Activated CD8-positive, alpha-beta T cell treated with anti-CD3 and anti-CD28 coated beads for 36 hours (primary cell): ENCODE measurements around the gene NAALADL2. TPM values are rescaled to one million over a fixed set of nuclear protein-coding genes. Genes with fewer than 3 reads are reported as not detected.

Experiments
- ATAC-seq: fragments of 200-7000 bp; cut with Tn5 transposase; one replicate; pipeline ENCODE4 v1.10.0; 2021; ENCODE audit warnings: mild to moderate bottlenecking, moderate library complexity
- CTCF ChIA-PET: fragments of 350-600 bp; sonication (Branson Sonifier 250); formaldehyde crosslinking; loops from one replicate; lab custom pipeline; 2021; ENCODE audit warnings: antibody characterized with exemption; lab: Charles Lee
- POLR2A ChIA-PET: fragments of 350-600 bp; sonication (Branson Sonifier 250); formaldehyde crosslinking; loops from one replicate; lab custom pipeline; 2021; ENCODE audit warnings: antibody characterized with exemption; lab: Charles Lee
- DNase-seq: peaks from one replicate; pipeline ENCODE4 v3.0.0-alpha.2; 2020
- H3K27ac Mint-ChIP-seq: one replicate; pipeline ENCODE4 v1.8.0; 2021; ENCODE audit warnings: mild to moderate bottlenecking, mixed read lengths
- H3K27me3 Mint-ChIP-seq: one replicate; pipeline ENCODE4 v1.8.0; 2021; ENCODE audit warnings: mixed read lengths
- H3K36me3 Mint-ChIP-seq: one replicate; pipeline ENCODE4 v1.8.0; 2021; ENCODE audit warnings: low read depth, mixed read lengths
- H3K4me1 Mint-ChIP-seq: one replicate; pipeline ENCODE4 v1.8.0; 2021; ENCODE audit warnings: low read depth, mixed read lengths
- H3K4me3 Mint-ChIP-seq: one replicate; pipeline ENCODE4 v1.8.0; 2021; ENCODE audit warnings: mild to moderate bottlenecking, moderate library complexity, mixed read lengths
- H3K9me3 Mint-ChIP-seq: one replicate; pipeline ENCODE4 v1.8.0; 2021; ENCODE audit warnings: mixed read lengths
- intact Hi-C: fragments of 100-400 bp; cut with micrococcal nuclease; formaldehyde crosslinking; loops from one replicate; pipeline ENCODE4 v1.10.0; 2022
- total RNA-seq, 2 experiments: library from RNA; stranded (reverse); gene quantifications; one replicate each; pipeline ENCODE4 v1.2.3, GENCODE V29; 2021
- TF ChIP-seq, protein P1 (sequence below): fragments of 200-600 bp; IDR thresholded peaks from one replicate; pipeline ENCODE4 v1.8.0; 2022; ENCODE audit warnings: antibody characterized with exemption, mild to moderate bottlenecking

NAALADL2 gene
- total RNA-seq, 2 experiments from 2014 or later = 0.60 TPM; not detected in 1

DNA sequence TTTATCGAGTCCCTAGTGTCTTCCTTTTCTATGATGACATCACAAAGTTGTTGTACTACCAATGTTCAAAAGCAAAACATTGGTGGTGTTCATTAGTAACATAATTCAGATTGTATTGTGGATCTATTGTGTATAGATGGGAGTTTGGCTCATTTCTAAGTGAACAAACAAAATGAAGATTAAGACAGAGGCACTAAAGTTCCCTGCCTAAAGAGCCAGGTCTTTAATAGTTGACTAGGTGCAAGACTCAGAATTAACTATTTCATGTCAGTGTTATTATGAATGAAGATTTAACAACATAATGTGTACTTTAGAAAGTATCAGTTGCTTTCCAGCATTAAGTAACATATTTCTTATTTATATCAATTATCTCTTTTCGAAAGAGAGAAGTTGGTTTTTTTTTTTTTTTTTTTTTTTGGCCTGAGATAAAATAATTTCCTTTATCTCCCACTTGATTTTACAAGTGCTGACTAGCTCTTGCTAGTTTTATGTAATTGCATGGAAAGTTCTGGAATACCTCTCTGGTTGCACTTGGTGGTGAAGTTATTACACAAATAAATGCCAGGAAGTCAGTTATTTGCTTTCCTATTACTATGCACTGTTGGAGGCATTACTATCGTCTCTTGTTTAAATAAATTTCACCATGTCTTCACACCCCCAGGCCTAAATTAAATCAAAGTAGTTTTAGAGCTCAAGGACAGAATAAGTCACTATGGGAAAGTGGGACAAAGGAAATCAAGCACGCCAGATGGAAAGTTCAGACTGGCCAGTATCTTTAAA is 48.7 kb downstream of the NAALADL2 start:
- DNase-seq (no peak), ATAC-seq (no peak)
- no peaks in the 10 kb centered on the region for H3K36me3 Mint-ChIP-seq
- no peak overlapping the region for H3K27ac Mint-ChIP-seq
- no peaks in the 10 kb centered on the region for H3K27me3 Mint-ChIP-seq
- ChIA-PET CTCF (no interaction called here), POLR2A (no interaction called here)
- no peak overlapping the region for H3K4me3 Mint-ChIP-seq
- intact Hi-C loops = no loop called here
- TF ChIP-seq, protein P1, sequence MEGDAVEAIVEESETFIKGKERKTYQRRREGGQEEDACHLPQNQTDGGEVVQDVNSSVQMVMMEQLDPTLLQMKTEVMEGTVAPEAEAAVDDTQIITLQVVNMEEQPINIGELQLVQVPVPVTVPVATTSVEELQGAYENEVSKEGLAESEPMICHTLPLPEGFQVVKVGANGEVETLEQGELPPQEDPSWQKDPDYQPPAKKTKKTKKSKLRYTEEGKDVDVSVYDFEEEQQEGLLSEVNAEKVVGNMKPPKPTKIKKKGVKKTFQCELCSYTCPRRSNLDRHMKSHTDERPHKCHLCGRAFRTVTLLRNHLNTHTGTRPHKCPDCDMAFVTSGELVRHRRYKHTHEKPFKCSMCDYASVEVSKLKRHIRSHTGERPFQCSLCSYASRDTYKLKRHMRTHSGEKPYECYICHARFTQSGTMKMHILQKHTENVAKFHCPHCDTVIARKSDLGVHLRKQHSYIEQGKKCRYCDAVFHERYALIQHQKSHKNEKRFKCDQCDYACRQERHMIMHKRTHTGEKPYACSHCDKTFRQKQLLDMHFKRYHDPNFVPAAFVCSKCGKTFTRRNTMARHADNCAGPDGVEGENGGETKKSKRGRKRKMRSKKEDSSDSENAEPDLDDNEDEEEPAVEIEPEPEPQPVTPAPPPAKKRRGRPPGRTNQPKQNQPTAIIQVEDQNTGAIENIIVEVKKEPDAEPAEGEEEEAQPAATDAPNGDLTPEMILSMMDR = no peak
- peaks cover 6% of the 10 kb centered on the region for H3K9me3 Mint-ChIP-seq
- H3K4me1 Mint-ChIP-seq = no peaks in the 10 kb centered on the region

DNA sequence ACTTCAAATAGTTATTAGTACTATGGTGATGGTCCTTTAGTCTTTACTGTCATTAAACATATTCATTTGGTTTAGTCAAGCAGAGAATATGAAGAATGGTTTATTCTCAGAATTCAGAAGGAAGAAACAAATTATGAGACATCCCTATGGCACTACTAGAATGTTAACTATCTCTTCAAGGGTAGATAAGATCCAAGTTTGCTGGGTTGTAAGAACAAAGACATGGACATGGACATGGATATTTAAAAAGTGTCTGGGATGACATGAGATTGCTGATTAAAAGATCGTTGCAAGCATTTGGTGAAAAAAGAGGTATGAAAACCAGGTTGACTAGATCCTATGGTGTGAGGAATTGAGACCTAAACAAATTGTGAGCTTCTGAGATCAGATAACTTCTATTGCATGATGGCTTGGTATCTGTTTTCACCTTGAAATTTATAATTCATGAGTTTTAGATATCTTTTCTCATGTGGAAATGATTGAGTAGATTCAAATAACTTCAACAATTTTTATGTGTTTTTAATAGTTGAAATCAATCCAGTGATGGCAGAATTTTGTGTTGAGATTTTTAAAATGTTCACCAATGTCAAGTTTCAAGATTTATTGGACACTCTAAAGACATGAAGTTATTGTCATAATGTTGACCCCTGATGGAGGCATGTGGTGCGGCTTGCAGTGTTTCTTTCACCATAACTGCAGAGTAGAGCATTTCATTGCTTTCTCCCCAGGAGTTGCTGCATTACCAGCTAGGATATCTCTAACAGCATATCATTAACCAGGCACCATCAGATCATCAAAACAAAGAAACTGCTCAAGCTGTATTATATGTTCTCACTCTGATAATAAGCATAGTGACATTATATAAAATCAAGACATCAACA is 72.6 kb downstream of the NAALADL2 start:
- Mint-ChIP-seq H3K9me3 (no peaks in the 10 kb centered on the region), H3K4me3 (no peak overlapping the region), H3K27ac (no peak overlapping the region), H3K36me3 (no peaks in the 10 kb centered on the region), H3K27me3 (no peaks in the 10 kb centered on the region), H3K4me1 (no peaks in the 10 kb centered on the region)
- TF ChIP-seq, protein P1 = no peak
- CTCF ChIA-PET = no interaction called here
- POLR2A ChIA-PET = no interaction called here
- no peak for ATAC-seq
- DNase-seq = no peak
- intact Hi-C loops = no loop called here

DNA sequence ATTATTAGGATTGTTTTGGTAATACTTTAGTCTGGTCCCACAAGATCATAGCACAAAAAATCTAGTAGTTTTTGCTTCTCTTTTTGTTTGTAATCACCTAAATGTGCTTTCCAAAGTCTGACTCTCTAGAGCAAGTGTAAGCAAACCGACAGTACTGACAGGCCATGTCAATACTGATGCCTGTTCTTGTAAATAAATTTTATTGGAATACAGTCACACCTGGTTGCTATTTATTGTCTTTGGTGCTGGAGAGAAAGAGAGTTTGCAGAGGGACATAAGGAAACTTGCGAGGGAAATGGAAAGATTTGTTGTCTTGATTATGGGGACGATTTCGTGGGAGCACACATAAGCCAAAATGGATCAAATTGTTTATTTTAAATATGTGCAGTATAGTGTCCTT is 77.5 kb downstream of the NAALADL2 start:
- Mint-ChIP-seq H3K9me3 (peaks cover 8% of the 10 kb centered on the region), H3K27ac (no peak overlapping the region), H3K4me3 (no peak overlapping the region), H3K36me3 (no peaks in the 10 kb centered on the region), H3K27me3 (no peaks in the 10 kb centered on the region), H3K4me1 (no peaks in the 10 kb centered on the region)
- DNase-seq = no peak
- intact Hi-C loops = no loop called here
- TF ChIP-seq, protein P1 = no peak
- ATAC-seq = no peak
- CTCF ChIA-PET = no interaction called here
- POLR2A ChIA-PET = no interaction called here

DNA sequence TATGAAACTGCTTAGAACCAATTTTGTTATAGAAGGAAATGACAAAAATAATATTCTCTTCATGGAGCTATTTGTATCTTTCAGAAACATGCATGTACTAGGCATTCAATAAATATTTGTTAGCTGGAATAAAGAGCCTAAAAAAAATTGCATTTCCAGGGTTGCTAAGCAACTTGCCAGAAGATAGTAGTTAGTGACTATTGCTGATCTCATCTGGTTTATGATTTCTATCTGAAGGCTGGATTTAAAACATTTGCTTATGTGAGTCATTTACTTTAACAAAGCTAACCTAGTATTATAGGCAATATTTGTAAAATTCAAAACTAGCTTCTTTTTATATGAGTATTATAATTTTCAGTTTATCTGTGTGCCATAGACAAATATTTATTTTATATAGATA is 78.3 kb downstream of the NAALADL2 start:
- ATAC-seq (no peak), DNase-seq (no peak)
- ChIA-PET CTCF (no interaction called here), POLR2A (no interaction called here)
- H3K4me3 Mint-ChIP-seq = no peak overlapping the region
- H3K4me1 Mint-ChIP-seq = no peaks in the 10 kb centered on the region
- H3K9me3 Mint-ChIP-seq = peaks cover 8% of the 10 kb centered on the region
- no peak overlapping the region for H3K27ac Mint-ChIP-seq
- no peaks in the 10 kb centered on the region for H3K36me3 Mint-ChIP-seq
- no peaks in the 10 kb centered on the region for H3K27me3 Mint-ChIP-seq
- intact Hi-C loops = no loop called here
- TF ChIP-seq, protein P1 = no peak

DNA sequence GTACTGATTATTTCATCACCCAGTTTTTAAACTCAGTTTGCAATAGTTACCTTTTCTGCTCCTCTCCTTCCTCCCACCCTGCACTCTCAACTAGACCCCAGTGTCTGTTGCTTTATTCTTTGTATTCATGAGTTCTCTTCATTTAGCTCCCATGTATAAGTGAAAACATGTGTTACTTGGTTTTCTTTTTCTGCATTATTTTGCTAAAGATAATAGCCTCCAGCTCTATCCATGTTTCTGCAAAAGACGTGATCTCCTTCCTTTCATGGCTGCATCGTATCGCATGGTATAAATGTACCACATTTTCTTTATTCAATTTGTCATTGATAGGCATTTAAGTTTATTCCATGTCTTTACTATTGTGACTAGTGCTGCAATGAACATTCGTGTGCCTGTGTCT is 79.0 kb downstream of the NAALADL2 start:
- DNase-seq = no peak
- TF ChIP-seq, protein P1 = no peak
- Mint-ChIP-seq H3K36me3 (no peaks in the 10 kb centered on the region), H3K27me3 (no peaks in the 10 kb centered on the region), H3K4me3 (no peak overlapping the region), H3K4me1 (no peaks in the 10 kb centered on the region), H3K27ac (no peak overlapping the region), H3K9me3 (peaks cover 8% of the 10 kb centered on the region)
- POLR2A ChIA-PET = no interaction called here
- no peak for ATAC-seq
- CTCF ChIA-PET = no interaction called here
- intact Hi-C loops = no loop called here
